Ovary (tissue), 3 donors: ENCODE data around the gene PIEZO1.

Experiments
- EP300 ChIP-seq: sonication (generic); formaldehyde crosslinking; IDR thresholded peaks from one replicate; pipeline ENCODE4 v1.6.1; 2017; ENCODE audit warnings: antibody characterized with exemption
- TF ChIP-seq, protein P1 (sequence below), 3 donors: fragments of 450-650 bp in 2 of 3; fragments of 200-600 bp in 1 of 3; IDR thresholded peaks; one replicate each; pipeline versions ENCODE4 v1.5.1 to v1.8.0; 2016 to 2022; ENCODE audit warnings: antibody characterized with exemption in 3 of 3, mild to moderate bottlenecking in 1 of 3
- donor health status: DM: no; HTN: no; CAD: no.

DNA sequence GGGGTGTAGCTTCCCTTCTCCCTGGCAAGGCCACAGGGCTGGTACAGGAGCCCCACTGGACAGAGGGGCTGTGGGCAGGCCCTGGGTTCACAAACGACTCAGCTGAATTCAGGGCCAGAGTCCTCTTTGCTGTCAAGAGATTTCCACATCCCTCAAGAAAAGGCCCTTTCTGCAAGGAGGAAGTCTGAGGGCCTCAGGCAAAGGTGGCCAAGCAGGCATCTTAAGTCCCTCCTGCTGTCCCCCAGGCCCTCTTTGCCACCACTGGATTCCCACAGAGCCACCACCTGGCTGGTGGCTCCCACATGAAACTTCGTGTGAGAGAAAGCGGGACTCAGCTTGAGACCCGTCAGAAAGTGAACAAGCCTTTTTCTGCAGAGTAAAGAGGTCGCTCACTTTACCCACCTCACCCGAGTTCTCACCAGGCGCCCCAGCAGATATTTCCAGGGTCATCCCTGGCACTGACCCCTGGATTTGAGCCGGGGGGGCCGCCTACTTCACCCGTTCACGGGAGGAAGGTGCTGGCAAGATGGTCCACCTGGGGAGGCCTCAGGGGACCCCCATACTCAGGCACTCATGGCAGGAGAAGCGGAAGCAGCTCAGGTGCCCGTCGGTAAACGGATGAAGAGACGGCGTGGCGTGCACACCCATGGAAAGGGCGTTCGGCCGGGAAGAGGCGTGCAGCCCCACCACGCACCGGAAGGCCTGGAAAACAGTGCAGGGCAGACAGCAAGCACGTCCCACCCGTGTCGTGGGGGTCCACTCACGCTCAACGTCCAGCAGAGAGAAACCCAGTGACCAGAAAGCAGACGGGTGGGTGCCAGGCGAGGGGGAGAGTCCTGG lies 82.4 kb downstream of the PIEZO1 start:
- TF ChIP-seq, protein P1, sequence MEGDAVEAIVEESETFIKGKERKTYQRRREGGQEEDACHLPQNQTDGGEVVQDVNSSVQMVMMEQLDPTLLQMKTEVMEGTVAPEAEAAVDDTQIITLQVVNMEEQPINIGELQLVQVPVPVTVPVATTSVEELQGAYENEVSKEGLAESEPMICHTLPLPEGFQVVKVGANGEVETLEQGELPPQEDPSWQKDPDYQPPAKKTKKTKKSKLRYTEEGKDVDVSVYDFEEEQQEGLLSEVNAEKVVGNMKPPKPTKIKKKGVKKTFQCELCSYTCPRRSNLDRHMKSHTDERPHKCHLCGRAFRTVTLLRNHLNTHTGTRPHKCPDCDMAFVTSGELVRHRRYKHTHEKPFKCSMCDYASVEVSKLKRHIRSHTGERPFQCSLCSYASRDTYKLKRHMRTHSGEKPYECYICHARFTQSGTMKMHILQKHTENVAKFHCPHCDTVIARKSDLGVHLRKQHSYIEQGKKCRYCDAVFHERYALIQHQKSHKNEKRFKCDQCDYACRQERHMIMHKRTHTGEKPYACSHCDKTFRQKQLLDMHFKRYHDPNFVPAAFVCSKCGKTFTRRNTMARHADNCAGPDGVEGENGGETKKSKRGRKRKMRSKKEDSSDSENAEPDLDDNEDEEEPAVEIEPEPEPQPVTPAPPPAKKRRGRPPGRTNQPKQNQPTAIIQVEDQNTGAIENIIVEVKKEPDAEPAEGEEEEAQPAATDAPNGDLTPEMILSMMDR (IDR thresholded peaks at IDR 0.05): no peak
- TF ChIP-seq EP300: no peak
